Fibroblast of lung (primary cell): ENCODE measurements around the gene PKHD1.

Source experiments
- EZH2 ChIP-seq: IDR thresholded peaks from 2 replicates; pipeline ENCODE4 v1.5.1; 2012; ENCODE audit warnings: low read length, control low read depth, mild to moderate bottlenecking; ENCODE audit errors: missing control alignments
- TF ChIP-seq, protein P1 (sequence below), 2 donors: IDR thresholded peaks in 1 of 2; conservative IDR thresholded peaks in 1 of 2; 1 replicate in 1 of 2; 2 replicates in 1 of 2; pipeline ENCODE4 v1.5.1; 2011 to 2012; ENCODE audit warnings: low read length in 2 of 2, control low read depth in 1 of 2, inconsistent platforms in 1 of 2, low read depth in 1 of 2, mild to moderate bottlenecking in 1 of 2

DNA sequence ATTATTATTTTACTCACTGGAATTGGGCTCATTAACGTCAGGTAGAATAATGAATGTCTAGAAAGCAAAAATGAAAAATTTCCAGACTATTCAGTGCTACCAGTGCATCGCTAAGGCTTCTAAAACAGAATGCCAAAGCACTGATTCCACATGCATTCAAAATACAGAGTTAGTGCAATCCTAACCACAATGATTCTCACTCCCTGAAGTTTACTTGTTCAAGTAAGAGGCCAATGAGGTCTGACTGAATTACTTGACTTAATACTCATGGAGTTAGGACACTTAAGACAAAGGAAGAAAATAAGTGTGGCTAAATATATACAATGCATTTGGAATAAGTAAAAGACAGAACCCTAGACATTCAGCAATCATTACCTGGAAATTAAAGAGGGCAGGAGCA, 220.5 kb downstream of the PKHD1 start:
- TF ChIP-seq, protein P1, sequence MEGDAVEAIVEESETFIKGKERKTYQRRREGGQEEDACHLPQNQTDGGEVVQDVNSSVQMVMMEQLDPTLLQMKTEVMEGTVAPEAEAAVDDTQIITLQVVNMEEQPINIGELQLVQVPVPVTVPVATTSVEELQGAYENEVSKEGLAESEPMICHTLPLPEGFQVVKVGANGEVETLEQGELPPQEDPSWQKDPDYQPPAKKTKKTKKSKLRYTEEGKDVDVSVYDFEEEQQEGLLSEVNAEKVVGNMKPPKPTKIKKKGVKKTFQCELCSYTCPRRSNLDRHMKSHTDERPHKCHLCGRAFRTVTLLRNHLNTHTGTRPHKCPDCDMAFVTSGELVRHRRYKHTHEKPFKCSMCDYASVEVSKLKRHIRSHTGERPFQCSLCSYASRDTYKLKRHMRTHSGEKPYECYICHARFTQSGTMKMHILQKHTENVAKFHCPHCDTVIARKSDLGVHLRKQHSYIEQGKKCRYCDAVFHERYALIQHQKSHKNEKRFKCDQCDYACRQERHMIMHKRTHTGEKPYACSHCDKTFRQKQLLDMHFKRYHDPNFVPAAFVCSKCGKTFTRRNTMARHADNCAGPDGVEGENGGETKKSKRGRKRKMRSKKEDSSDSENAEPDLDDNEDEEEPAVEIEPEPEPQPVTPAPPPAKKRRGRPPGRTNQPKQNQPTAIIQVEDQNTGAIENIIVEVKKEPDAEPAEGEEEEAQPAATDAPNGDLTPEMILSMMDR (conservative IDR thresholded peaks at IDR 0.05 in 1 of 2, IDR thresholded peaks at IDR 0.05 in 1 of 2; ENCODE audit: low read depth in 1 of 2, low read length in 2 of 2): no peak
- no peak for TF ChIP-seq EZH2
